Right lobe of liver (tissue), 4 donors: ENCODE results near the gene NDUFB11.

Experiments used
- CTCF ChIP-seq, 4 donors: fragments of 200-600 bp in 3 of 4; fragments of 450-650 bp in 1 of 4; IDR thresholded peaks; one replicate each; pipeline versions ENCODE4 v1.5.1 to v1.8.0; 2016 to 2022; ENCODE audit warnings: antibody characterized with exemption in 4 of 4, mild to moderate bottlenecking in 2 of 4
- POLR2A ChIP-seq: fragments of 450-650 bp; IDR thresholded peaks from one replicate; pipeline ENCODE4 v1.6.1; 2017; ENCODE audit warnings: antibody characterized with exemption, mild to moderate bottlenecking
- donor health status: DM: no; HTN: no; CAD: no.
- donor health status: DM: no; HTN: no; CAD: no.
- donor health status: DM: no; HTN: yes; CAD: no.

GRCh38 chrX:47179928-47180255 lies 35.4 kb upstream of the NDUFB11 start:
- TF ChIP-seq CTCF (IDR thresholded peaks at IDR 0.05) (no peak), POLR2A (no peak)
